Testis (tissue), 5 donors: ENCODE results near the gene CHRNB1. TPM values are rescaled to one million over a fixed set of nuclear protein-coding genes. Genes with fewer than 3 reads are reported as not detected.

Experiments
- DNase-seq: peaks from one replicate; pipeline ENCODE4 v3.0.0-alpha.2; 2019
- H3K27ac ChIP-seq, 2 donors: fragments of 200-600 bp; sonication (generic); one replicate each; pipeline ENCODE4 v1.5.1; 2019
- H3K27me3 ChIP-seq: fragments of 200-600 bp; sonication (generic); one replicate; pipeline ENCODE4 v1.5.1; 2019
- H3K36me3 ChIP-seq: fragments of 200-600 bp; sonication (generic); one replicate; pipeline ENCODE4 v1.5.1; 2017; ENCODE audit warnings: low read depth; ENCODE audit errors: missing control alignments
- H3K4me1 ChIP-seq: fragments of 200-600 bp; sonication (generic); one replicate; pipeline ENCODE4 v1.5.1; 2019
- H3K4me3 ChIP-seq, 2 donors: fragments of 200-600 bp; sonication (generic); one replicate each; pipeline ENCODE4 v1.5.1; 2017 to 2019
- H3K9me3 ChIP-seq: fragments of 200-600 bp; sonication (generic); one replicate; pipeline ENCODE4 v1.5.1; 2017
- POLR2A ChIP-seq: fragments of 450-650 bp; IDR thresholded peaks from one replicate; pipeline ENCODE4 v1.6.1; 2017; ENCODE audit warnings: antibody characterized with exemption, mild to moderate bottlenecking, moderate library complexity
- WGBS, 2 donors: methylation state at CpG; one replicate each; pipeline ENCODE4 v1.1.5; 2018; 5-methylcytosine and 5-hydroxymethylcytosine counted together
- intact Hi-C: fragments of 100-400 bp; cut with DNase I; formaldehyde crosslinking; loops from one replicate; pipeline ENCODE4 v1.15.1; 2023; ENCODE audit warnings: low total_unique reads
- long read RNA-seq, 2 donors: transcript quantifications; one replicate each; lab custom pipeline, GENCODE V29; 2026
- polyA plus RNA-seq: library from polyadenylated mRNA; stranded (reverse); fragments of 350-450 nt; fragmentation: Illumina TruSeq; extraction: RNeasy Lipid Tissue Mini Kit (QIAGEN cat#74804); gene quantifications from one replicate; pipeline ENCODE4 v1.2.3, GENCODE V29; 2014; ENCODE audit warnings: low read depth, low replicate concordance; ENCODE audit not compliant: insufficient read depth
- total RNA-seq, 2 donors: library from RNA; depleted of rRNA; stranded (reverse); fragments of >200 nt; gene quantifications; one replicate each; pipeline ENCODE4 v1.2.3, GENCODE V29; 2016
- TF ChIP-seq, protein P1 (sequence below), 3 experiments: fragments of 450-650 bp in 2 of 3; fragments of 200-600 bp in 1 of 3; sonication (generic) in 1 of 3; IDR thresholded peaks; one replicate each; pipeline ENCODE4 v1.5.1; 2016 to 2019; ENCODE audit warnings: antibody characterized with exemption in 3 of 3, mild to moderate bottlenecking in 2 of 3, moderate library complexity in 1 of 3

Gene CHRNB1
- total RNA-seq (1 to 10 TPM; 6.2 to 7.4 TPM), polyA plus RNA-seq (6.9 TPM)
- long read RNA-seq, donor 1, partial matches to known transcripts, result 0 of 5 reads
- long read RNA-seq, donor 1, other reads (novel, unspliced or antisense), result 0 of 5 reads
- long read RNA-seq, donor 2, partial matches to known transcripts, result 0 of 2 reads
- long read RNA-seq, donor 2, other reads (novel, unspliced or antisense), result 0 of 2 reads

DNA sequence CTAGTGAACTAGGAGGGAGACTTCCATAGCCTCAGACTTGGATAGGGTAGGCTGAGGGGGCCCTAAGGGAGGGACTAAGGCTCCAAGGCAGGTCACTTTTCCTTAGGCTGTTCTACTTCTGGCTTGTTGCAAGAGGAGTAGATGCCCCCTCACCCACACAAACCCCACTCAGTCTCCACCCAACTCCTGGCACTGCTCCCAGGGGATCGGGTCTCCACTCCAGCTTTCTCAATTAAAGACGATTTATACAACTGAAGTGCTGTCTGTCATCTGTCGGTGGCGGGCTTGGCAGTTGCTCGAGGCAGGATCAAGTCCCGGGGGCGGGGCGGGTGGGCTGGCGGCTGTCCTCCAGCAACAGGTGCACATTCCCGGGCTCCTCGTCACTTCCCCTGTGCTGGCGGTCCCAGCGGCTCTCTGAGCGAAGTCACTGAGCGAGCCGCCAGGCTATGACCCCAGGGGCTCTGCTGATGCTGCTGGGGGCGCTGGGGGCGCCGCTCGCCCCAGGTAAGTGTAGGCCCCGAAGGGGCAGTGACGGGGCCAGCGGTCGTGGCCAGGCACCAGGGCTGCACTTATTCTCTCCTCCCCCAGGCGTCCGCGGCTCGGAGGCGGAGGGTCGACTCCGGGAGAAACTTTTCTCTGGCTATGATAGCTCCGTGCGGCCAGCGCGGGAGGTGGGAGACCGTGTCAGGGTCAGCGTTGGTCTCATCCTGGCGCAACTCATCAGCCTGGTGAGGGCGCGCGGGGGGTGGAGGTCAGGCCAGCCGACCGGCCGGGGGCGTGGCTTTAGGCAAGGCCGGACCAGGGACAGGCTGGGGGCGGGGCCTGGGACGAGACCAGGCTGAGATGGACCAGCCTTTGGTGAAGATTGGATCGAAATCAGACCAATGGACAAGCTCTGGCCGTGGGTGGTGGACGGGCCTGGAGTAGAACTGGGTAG, at the start of gene CHRNB1:
Gene CHRNB1, plus strand, starts transcription at position 380 of the 937 bp plus-strand sequence. Its CDS starts 67 bp downstream, at position 447.
- H3K4me3 ChIP-seq, result peak within 1 kb of the TSS; percentile 20 to 21
- peak; percentile 85 for DNase-seq
- no peak within 1 kb of the TSS for H3K27ac ChIP-seq
- H3K36me3 ChIP-seq, result no peaks in the 10 kb centered on the region
- H3K4me1 ChIP-seq, result peaks cover 15% of the 10 kb centered on the region
- TF ChIP-seq POLR2A, result no peak
- TF ChIP-seq, protein P1, sequence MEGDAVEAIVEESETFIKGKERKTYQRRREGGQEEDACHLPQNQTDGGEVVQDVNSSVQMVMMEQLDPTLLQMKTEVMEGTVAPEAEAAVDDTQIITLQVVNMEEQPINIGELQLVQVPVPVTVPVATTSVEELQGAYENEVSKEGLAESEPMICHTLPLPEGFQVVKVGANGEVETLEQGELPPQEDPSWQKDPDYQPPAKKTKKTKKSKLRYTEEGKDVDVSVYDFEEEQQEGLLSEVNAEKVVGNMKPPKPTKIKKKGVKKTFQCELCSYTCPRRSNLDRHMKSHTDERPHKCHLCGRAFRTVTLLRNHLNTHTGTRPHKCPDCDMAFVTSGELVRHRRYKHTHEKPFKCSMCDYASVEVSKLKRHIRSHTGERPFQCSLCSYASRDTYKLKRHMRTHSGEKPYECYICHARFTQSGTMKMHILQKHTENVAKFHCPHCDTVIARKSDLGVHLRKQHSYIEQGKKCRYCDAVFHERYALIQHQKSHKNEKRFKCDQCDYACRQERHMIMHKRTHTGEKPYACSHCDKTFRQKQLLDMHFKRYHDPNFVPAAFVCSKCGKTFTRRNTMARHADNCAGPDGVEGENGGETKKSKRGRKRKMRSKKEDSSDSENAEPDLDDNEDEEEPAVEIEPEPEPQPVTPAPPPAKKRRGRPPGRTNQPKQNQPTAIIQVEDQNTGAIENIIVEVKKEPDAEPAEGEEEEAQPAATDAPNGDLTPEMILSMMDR (IDR thresholded peaks at IDR 0.05), result no peak
- intact Hi-C loops, result no loop called here
- H3K27me3 ChIP-seq, result no peaks in the 10 kb centered on the region
- 14 to 15% methylated on average over 26 to 49 of the region's 51 CpGs for WGBS, 2 donors
- H3K9me3 ChIP-seq, result no peaks in the 10 kb centered on the region

GRCh38 chr17:7396147-7396546, 48.7 kb upstream of the CHRNB1 start:
- Histone ChIP-seq H3K27me3 (no peaks in the 10 kb centered on the region), H3K27ac (no peak overlapping the region), H3K4me1 (peaks cover 15% of the 10 kb centered on the region), H3K9me3 (no peaks in the 10 kb centered on the region), H3K36me3 (no peaks in the 10 kb centered on the region), H3K4me3 (no peak overlapping the region)
- DNase-seq, result no peak
- no peak for TF ChIP-seq POLR2A
- TF ChIP-seq, protein P1 (IDR thresholded peaks at IDR 0.05), result no peak
- intact Hi-C loops, result no loop called here
- WGBS, 2 donors, result 83 to 88% methylated on average over 4 of the region's 4 CpGs

GRCh38 chr17:7398612-7399011, 46.2 kb upstream of the CHRNB1 start:
- no peak overlapping the region for H3K27ac ChIP-seq
- no peak for DNase-seq
- no peak for TF ChIP-seq POLR2A
- TF ChIP-seq, protein P1 (IDR thresholded peaks at IDR 0.05), result no peak
- no peaks in the 10 kb centered on the region for H3K36me3 ChIP-seq
- no peak overlapping the region for H3K4me3 ChIP-seq
- H3K4me1 ChIP-seq, result peaks cover 17% of the 10 kb centered on the region
- 88 to 95% methylated on average over 2 of the region's 2 CpGs for WGBS, 2 donors
- H3K9me3 ChIP-seq, result no peaks in the 10 kb centered on the region
- intact Hi-C loops, result no loop called here
- no peaks in the 10 kb centered on the region for H3K27me3 ChIP-seq

DNA sequence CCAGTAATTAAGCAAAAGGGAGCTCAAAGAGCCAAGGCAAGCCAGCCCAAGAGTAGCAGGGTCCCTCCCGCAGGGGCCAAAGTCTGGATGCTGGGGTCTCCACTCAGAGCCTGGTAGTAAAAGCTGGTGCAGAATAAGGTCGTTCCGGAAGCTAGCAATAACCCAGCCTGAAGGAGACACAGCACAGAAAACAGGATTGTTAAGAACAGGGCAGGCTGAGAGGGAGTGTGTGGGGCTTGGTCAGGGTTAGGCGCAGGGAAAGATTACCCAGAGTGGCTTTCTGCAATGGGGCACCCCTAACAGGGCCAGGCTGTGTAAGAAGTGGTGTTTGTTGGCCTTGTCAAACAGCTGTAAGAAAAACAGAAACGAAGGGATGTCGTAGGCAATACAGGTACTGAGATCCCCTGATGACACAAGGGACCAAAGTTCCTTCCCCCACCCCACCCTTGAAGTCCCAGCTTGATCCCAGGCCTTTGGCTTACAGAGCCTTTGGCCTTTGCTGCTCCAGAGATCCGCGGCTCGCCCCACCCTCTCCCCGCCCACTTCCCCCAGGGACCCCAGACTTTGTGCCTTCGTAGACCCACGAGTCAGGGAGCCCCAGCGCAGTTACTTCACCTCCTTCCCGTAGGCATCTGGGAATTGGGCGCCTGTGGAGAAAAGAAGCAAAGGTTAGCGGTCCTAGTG, 41.7 kb upstream of the CHRNB1 start:
- Histone ChIP-seq H3K27ac (peak overlapping the region; percentile 61 to 93), H3K4me3 (peak overlapping the region; percentile 65 to 72), H3K4me1 (peaks cover 17% of the 10 kb centered on the region), H3K27me3 (no peaks in the 10 kb centered on the region), H3K9me3 (no peaks in the 10 kb centered on the region), H3K36me3 (no peaks in the 10 kb centered on the region)
- intact Hi-C loops, result no loop called here
- TF ChIP-seq, protein P1 (IDR thresholded peaks at IDR 0.05), result no peak
- TF ChIP-seq POLR2A, result no peak
- WGBS, 2 donors, result 6 to 8% methylated on average over 16 of the region's 16 CpGs
- peak; percentile 59 for DNase-seq
